ENCODE measurements around the gene SHCBP1L.

SHCBP1L gene

DNA sequence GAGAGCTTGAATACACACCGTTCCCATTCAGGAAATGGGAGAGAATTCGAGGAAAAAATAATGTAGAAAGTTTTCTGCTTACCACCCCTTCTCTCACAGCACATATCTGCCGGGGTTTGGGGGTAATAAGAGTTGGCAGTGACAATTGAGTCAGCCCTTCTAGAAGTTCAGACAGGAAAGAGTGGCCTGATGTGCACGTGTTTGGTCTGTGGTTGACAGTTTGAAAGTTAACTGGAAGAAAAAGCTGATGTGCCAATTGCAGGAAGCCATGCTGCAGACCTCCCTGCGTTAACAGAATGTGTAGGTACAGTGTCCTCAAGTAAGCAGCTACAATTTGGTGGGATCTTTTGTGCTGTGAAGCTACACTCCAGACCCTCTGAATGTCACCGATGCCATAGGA is 63.0 kb downstream of the SHCBP1L start:
- H3K9me3 Mint-ChIP-seq: no peaks in the 10 kb centered on the region
- H3K4me3 Mint-ChIP-seq: no peak overlapping the region
- peaks cover 3% of the 10 kb centered on the region for H3K27me3 Mint-ChIP-seq
- peaks cover 57% of the 10 kb centered on the region for H3K36me3 Mint-ChIP-seq (ENCODE audit: low read depth)
- peak; percentile 19 for DNase-seq
- peaks cover 21% of the 10 kb centered on the region for H3K4me1 Mint-ChIP-seq
- no peak overlapping the region for H3K27ac Mint-ChIP-seq
- ATAC-seq: peak; percentile 70

GRCh38 chr1:182888736-182889531 is 64.0 kb downstream of the SHCBP1L start:
- H3K9me3 Mint-ChIP-seq: no peaks in the 10 kb centered on the region
- H3K36me3 Mint-ChIP-seq (ENCODE audit: low read depth): peaks cover 65% of the 10 kb centered on the region
- H3K4me3 Mint-ChIP-seq: no peak overlapping the region

DNA sequence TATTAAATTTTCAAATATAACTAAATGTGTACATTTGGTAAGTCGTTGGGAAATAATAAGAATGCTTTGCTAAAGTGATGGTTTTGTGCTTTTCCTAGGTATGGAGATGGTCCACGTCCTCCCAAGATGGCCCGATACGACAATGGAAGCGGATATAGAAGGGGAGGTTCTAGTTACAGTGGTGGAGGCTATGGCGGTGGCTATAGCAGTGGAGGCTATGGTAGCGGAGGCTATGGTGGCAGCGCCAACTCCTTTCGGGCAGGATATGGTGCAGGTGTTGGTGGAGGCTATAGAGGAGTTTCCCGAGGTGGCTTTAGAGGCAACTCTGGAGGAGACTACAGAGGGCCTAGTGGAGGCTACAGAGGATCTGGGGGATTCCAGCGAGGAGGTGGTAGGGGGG is 66.0 kb downstream of the SHCBP1L start:
- H3K9me3 Mint-ChIP-seq: no peaks in the 10 kb centered on the region
- DNase-seq (no peak), ATAC-seq (no peak)
- H3K27ac Mint-ChIP-seq: no peak overlapping the region
- H3K27me3 Mint-ChIP-seq: no peaks in the 10 kb centered on the region
- H3K4me1 Mint-ChIP-seq: peaks cover 17% of the 10 kb centered on the region
- H3K36me3 Mint-ChIP-seq (ENCODE audit: low read depth): peaks cover 81% of the 10 kb centered on the region
- H3K4me3 Mint-ChIP-seq: no peak overlapping the region

More at GRCh38 chr1:182888736-182889531, 64.0 kb downstream of the SHCBP1L start:
- peaks cover 21% of the 10 kb centered on the region for H3K4me1 Mint-ChIP-seq
- DNase-seq (no peak), ATAC-seq (no peak)
- H3K27me3 Mint-ChIP-seq: no peaks in the 10 kb centered on the region
- H3K27ac Mint-ChIP-seq: peak overlapping the region; percentile 48

GRCh38 chr1:182885591-182885990 is 67.4 kb downstream of the SHCBP1L start:
- H3K9me3 Mint-ChIP-seq: no peaks in the 10 kb centered on the region
- H3K27ac Mint-ChIP-seq: peak overlapping the region; percentile 27
- H3K4me1 Mint-ChIP-seq: peaks cover 17% of the 10 kb centered on the region
- H3K4me3 Mint-ChIP-seq: no peak overlapping the region
- DNase-seq: no peak
- peaks cover 90% of the 10 kb centered on the region for H3K36me3 Mint-ChIP-seq (ENCODE audit: low read depth)
- no peak for ATAC-seq
- no peaks in the 10 kb centered on the region for H3K27me3 Mint-ChIP-seq

- Mint-ChIP-seq H3K36me3 (ENCODE audit: low read depth) (peaks cover 91% of the 10 kb centered on the region), H3K27ac (no peak overlapping the region), H3K4me1 (peaks cover 14% of the 10 kb centered on the region), H3K9me3 (no peaks in the 10 kb centered on the region), H3K27me3 (no peaks in the 10 kb centered on the region), H3K4me3 (no peak overlapping the region)
- no peak for DNase-seq
- ATAC-seq: no peak
These were observed 68.1 kb downstream of the SHCBP1L start for GRCh38 chr1:182884872-182885271.

- H3K27me3 Mint-ChIP-seq: no peaks in the 10 kb centered on the region
- ATAC-seq: peak; percentile 94
- no peaks in the 10 kb centered on the region for H3K9me3 Mint-ChIP-seq
- DNase-seq: peak; percentile 31
- no peak overlapping the region for H3K4me3 Mint-ChIP-seq
- peaks cover 21% of the 10 kb centered on the region for H3K4me1 Mint-ChIP-seq
- H3K36me3 Mint-ChIP-seq (ENCODE audit: low read depth): peaks cover 97% of the 10 kb centered on the region
- H3K27ac Mint-ChIP-seq: peak overlapping the region; percentile 76
These were observed 75.1 kb downstream of the SHCBP1L start for GRCh38 chr1:182877842-182878241.

GRCh38 chr1:182877331-182877730 is 75.6 kb downstream of the SHCBP1L start:
- no peak overlapping the region for H3K4me3 Mint-ChIP-seq
- peak overlapping the region; percentile 76 for H3K27ac Mint-ChIP-seq
- no peaks in the 10 kb centered on the region for H3K27me3 Mint-ChIP-seq
- ATAC-seq (no peak), DNase-seq (no peak)
- H3K36me3 Mint-ChIP-seq (ENCODE audit: low read depth): peaks cover 98% of the 10 kb centered on the region
- peaks cover 21% of the 10 kb centered on the region for H3K4me1 Mint-ChIP-seq
- no peaks in the 10 kb centered on the region for H3K9me3 Mint-ChIP-seq

DNA sequence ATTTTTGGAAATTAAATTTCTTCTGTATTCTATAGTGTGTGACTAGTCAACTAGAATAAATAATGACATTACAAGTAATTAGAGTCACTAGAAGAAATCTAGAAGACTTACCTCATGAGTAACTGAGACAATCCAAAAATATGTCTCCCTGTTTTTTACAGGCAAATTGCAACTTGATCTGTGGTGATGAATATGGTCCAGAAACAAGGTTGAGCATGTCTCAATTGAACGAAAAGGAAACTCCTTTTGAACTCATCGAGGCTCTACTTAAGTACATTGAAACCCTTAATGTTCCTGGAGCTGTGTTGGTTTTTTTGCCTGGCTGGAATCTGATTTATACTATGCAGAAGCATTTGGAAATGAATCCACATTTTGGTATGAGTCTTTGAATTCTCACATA is 77.1 kb downstream of the SHCBP1L start:
- no peaks in the 10 kb centered on the region for H3K27me3 Mint-ChIP-seq
- peaks cover 96% of the 10 kb centered on the region for H3K36me3 Mint-ChIP-seq (ENCODE audit: low read depth)
- no peak for ATAC-seq
- no peak overlapping the region for H3K4me3 Mint-ChIP-seq
- H3K27ac Mint-ChIP-seq: no peak overlapping the region
- peaks cover 21% of the 10 kb centered on the region for H3K4me1 Mint-ChIP-seq
- DNase-seq: no peak
- no peaks in the 10 kb centered on the region for H3K9me3 Mint-ChIP-seq

GRCh38 chr1:182872881-182873280 is 80.1 kb downstream of the SHCBP1L start:
- ATAC-seq: no peak
- H3K9me3 Mint-ChIP-seq: no peaks in the 10 kb centered on the region
- H3K4me1 Mint-ChIP-seq: peaks cover 18% of the 10 kb centered on the region
- H3K4me3 Mint-ChIP-seq: no peak overlapping the region
- peak overlapping the region; percentile 31 for H3K27ac Mint-ChIP-seq
- DNase-seq: no peak
- H3K36me3 Mint-ChIP-seq (ENCODE audit: low read depth): peaks cover 90% of the 10 kb centered on the region
- no peaks in the 10 kb centered on the region for H3K27me3 Mint-ChIP-seq

DNA sequence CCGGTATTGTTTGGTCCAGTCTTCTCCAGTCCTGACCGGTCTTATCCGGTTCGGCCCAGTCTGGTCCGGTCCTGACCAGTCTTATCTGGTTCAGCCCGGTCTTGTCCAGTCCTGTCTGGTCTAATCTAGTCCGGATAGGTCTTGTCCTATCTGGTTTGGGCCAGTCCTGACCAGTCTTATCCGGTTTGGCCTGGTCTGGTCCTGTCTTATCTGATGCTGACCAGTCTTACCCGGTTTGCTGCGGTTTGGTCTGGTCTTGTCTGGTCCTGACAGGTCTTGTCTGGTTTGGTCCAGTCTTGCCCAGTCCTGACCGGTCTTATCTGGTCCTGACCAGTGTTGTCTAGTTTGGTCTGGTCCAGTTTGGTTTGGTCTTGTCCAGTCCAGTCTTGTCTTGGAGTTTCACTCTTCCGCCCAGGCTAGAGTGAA is 83.7 kb downstream of the SHCBP1L start:
- Mint-ChIP-seq H3K4me1 (peaks cover 21% of the 10 kb centered on the region), H3K27ac (peak overlapping the region; percentile 42), H3K27me3 (no peaks in the 10 kb centered on the region), H3K36me3 (ENCODE audit: low read depth) (peaks cover 89% of the 10 kb centered on the region), H3K4me3 (no peak overlapping the region), H3K9me3 (no peaks in the 10 kb centered on the region)
- peak; percentile 35 for ATAC-seq
- no peak for DNase-seq

- Mint-ChIP-seq H3K27ac (no peak overlapping the region), H3K27me3 (no peaks in the 10 kb centered on the region), H3K4me3 (no peak overlapping the region), H3K36me3 (ENCODE audit: low read depth) (peaks cover 81% of the 10 kb centered on the region), H3K9me3 (no peaks in the 10 kb centered on the region), H3K4me1 (peaks cover 23% of the 10 kb centered on the region)
- DNase-seq (no peak), ATAC-seq (no peak)
These were observed 85.1 kb downstream of the SHCBP1L start for GRCh38 chr1:182867861-182868260.

DNA sequence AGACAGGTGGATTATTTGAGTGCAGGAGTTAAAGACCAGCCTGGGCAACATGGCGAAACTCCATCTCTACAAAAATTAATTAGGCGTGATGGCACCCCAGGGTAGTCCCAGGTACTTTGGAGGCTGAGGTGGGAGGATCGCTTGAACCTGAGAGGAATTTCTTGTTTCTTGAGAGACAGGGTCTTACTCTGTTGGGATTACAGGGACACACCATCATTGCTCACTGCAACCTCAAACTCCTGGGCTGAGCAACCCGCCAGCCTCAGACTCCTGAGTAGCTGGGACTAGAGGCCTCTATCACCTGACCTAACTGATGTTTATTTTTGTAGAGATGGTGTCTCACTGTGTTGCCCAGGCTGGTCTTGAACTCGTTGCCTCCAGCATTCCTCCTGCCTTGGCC is 89.0 kb downstream of the SHCBP1L start:
- Mint-ChIP-seq H3K4me1 (peaks cover 53% of the 10 kb centered on the region), H3K27ac (peak overlapping the region; percentile 39), H3K27me3 (no peaks in the 10 kb centered on the region), H3K9me3 (no peaks in the 10 kb centered on the region), H3K36me3 (ENCODE audit: low read depth) (peaks cover 84% of the 10 kb centered on the region), H3K4me3 (no peak overlapping the region)
- no peak for DNase-seq
- no peak for ATAC-seq

DNA sequence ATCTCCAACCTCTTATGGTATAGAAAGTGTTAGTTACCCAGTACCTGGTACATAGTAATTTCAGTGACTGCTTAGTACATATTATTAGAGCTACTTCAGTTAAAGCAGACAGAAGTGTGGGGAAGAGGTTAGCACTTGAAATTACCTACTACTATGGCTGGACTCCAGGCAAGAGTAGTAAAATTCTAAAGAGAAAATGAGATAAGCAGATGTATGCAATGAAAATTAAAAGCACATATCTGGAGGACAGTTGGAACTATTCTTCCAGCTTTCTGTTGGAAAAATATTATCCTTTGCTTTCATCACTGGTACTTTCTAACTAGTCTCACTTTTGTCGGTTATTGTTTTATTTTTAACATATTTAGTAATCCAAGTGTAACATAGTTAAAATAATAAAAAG is 90.1 kb downstream of the SHCBP1L start:
- DNase-seq (no peak), ATAC-seq (no peak)
- H3K4me1 Mint-ChIP-seq: peaks cover 55% of the 10 kb centered on the region
- H3K36me3 Mint-ChIP-seq (ENCODE audit: low read depth): peaks cover 87% of the 10 kb centered on the region
- peak overlapping the region; percentile 77 for H3K27ac Mint-ChIP-seq
- no peak overlapping the region for H3K4me3 Mint-ChIP-seq
- no peaks in the 10 kb centered on the region for H3K9me3 Mint-ChIP-seq
- H3K27me3 Mint-ChIP-seq: no peaks in the 10 kb centered on the region

DNA sequence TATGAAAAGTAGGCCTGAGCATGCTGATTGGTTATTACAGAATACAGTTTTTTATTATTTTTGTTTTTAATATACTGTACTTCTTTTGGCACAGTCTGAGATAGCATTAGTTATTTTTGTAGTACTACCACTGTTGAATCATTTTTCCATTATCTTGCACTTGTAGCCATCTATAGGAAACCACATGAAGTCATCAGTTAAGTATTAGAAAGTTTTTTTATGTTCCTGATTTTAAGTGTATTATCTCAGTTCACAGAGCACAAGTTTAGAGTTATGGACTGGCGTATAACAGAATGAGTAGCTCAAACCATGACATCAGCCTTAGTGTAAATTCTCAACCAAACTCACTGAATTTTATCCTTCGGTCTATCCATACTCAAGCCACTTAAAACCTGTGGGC is 91.0 kb downstream of the SHCBP1L start:
- Mint-ChIP-seq H3K27ac (peak overlapping the region; percentile 77), H3K9me3 (no peaks in the 10 kb centered on the region), H3K4me3 (no peak overlapping the region), H3K27me3 (no peaks in the 10 kb centered on the region), H3K36me3 (ENCODE audit: low read depth) (peaks cover 83% of the 10 kb centered on the region), H3K4me1 (peaks cover 55% of the 10 kb centered on the region)
- ATAC-seq: peak; percentile 74
- DNase-seq: no peak

- Mint-ChIP-seq H3K4me3 (no peak overlapping the region), H3K36me3 (ENCODE audit: low read depth) (peaks cover 78% of the 10 kb centered on the region), H3K27ac (peak overlapping the region; percentile 33), H3K27me3 (no peaks in the 10 kb centered on the region), H3K4me1 (peaks cover 47% of the 10 kb centered on the region), H3K9me3 (no peaks in the 10 kb centered on the region)
- no peak for ATAC-seq
- no peak for DNase-seq
These were observed 92.3 kb downstream of the SHCBP1L start for GRCh38 chr1:182860658-182861057.
